ENCODE data around the gene DNA2. TPM values are rescaled to one million over a fixed set of nuclear protein-coding genes. Genes with fewer than 3 reads are reported as not detected.
"Not testable (repeated sequence)": the region's sequence is repeated elsewhere in the genome, so short reads cannot be mapped to it uniquely, and the experiment has no call there.

DNA2 gene
- polyA plus RNA-seq, 4 donors: 10.0 to 18.1 (median 11.9) TPM

DNA sequence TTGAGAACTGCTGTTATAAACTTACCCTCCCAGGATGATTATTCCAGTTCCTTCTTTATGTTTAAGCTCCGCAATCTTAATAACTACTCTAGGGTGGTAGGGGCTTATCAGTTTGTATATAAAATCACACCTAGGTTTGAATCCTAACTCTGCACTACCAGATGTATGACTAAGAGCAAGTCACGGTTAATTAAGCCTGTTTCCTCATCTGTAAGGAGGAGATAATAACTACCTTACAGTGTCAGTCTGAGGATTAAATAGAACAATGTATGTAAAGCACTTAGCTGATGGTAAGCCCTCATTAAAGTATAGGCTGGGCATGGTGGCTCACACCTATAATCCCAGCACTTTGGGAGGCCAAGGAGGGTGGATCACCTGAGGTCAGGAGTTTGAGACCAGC is 9.2 kb downstream of the DNA2 start:
- DNase-seq (ENCODE audit: low read depth in 4 of 4, low spot score in 2 of 4): no peak

DNA sequence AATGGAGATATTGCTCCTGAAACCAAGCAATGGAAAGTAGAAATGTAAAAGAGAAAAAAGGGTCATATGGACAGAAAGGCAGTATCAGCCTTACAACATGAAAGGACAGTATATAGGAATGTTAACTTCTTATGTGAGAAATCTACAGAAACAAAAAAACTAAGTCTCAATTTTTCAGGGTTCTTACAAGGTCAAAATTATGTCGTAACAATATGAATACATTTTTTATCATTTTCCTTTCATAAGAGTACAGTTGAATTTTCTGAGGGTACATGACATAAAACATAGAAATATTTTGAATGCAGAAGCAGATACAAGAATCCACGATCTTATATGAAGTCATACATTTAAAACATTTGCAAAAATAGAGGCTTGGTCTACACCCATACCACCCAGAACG is 10.7 kb downstream of the DNA2 start:
- no peak for DNase-seq (ENCODE audit: low read depth in 4 of 4, low spot score in 2 of 4)

DNA sequence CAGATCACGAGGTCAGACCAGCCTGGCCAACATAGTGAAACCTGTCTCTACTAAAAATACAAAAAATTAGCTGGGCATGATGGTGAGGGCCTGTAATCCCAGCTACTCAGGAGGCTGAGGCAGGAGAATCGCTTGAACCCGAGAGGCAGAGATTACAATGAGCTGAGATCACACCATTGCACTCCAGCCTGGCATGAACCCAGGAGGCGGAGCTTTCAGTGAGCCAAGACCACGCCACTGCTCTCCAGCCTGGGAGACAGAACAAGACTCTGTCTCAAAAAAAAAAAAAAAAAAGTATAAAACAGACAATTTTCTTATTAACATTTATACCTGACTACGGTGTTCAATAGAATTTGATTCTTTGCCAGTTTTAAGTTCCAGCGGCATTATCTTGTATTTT is 22.1 kb downstream of the DNA2 start:
- DNase-seq (ENCODE audit: low read depth in 4 of 4, low spot score in 2 of 4): not testable (repeated sequence)

DNA sequence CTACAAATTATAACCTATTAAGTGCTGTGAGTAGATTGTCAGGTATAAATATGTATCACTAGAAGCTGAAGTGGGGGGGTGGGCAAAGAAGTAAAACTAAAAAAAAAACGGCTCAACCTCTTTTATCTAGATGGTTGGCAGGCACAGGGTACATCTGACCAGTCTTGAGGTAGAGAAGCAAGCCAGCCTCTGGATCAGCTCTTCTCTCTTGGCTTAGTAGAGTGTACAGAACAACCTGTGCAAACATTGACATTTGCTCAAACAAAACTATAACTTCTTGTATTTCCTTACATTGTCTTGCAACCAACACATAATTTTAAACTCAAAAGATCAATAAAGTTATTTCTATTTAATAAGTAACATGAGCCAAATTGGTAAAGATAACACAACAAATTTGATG is 25.6 kb downstream of the DNA2 start:
- DNase-seq (ENCODE audit: low read depth in 4 of 4, low spot score in 2 of 4): no peak

DNA sequence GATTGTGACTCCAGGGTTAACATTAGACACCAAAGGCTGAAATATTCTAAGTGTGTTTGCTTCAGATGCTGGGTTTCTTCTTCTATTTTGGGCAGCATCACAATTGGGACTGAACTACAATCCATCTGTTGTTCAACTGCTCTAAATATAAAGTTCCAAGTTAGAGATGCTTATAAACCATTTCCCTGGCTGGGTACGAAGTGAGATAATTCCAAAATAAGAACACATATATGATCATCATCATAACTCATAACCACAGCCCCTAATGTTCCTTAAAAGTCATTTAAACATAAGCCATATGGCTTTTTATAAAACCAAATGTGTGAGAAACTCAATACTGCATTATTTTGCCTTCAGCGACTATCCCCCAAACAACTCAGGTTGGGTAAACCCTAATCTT is 28.8 kb downstream of the DNA2 start:
- DNase-seq (ENCODE audit: low read depth in 4 of 4, low spot score in 2 of 4): no peak

DNA sequence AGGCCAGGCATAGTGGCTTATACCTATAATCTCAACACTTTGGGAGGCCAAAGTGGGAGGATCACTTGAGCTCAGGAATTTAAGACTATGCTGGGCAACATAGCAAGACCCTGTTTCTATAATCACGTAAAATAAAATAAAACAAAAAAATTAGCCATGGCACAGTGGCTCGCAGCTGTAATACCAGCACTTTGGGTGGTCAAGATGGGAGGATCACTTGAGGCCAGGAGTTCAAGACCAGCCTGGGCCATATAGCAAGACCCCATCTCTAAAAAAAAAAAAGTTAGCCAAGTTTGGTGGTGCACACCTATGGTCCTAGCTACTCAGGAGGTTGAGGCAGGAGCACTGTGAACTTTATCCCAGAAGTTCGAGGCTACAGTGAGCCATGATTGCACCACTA is 30.9 kb downstream of the DNA2 start:
- DNase-seq (ENCODE audit: low read depth in 4 of 4, low spot score in 2 of 4): no peak

DNA sequence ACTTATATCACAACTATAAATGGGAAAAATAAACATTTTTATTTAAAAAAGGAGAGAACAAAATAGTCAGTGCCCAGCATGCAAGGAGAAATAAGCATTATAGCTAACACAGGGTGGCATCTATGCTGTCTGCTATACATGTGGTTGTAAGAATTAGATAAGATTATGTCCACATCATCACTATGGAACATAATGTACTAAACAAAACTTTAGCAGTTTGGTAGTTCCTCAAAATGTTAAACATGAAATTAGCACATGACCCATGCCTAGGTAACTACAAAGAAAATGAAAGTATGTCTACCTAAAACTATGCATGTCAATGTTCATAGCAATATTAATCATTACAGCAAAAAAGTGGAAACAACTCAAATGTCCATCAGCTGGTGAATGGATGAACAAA is 36.0 kb downstream of the DNA2 start:
- no peak for DNase-seq (ENCODE audit: low read depth in 4 of 4, low spot score in 2 of 4)

DNA sequence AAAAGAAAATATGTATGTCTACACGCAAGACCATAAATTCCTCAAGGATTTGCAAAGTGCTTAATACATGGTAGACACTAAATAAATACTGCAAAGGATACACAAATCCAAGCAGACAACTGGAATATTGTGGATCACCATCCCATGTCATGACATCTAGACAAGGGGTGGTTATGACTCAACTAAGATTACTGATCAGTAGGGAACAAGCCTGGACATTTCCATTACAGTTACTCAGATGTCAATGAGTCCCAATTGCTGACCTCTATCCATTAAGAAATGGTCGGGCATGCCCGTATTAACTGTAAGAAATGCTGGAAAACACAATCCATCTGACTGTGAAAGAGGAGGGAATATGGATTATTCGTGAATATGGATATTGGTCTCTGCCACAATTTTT is 37.1 kb downstream of the DNA2 start:
- DNase-seq (ENCODE audit: low read depth in 4 of 4, low spot score in 2 of 4): no peak

DNA sequence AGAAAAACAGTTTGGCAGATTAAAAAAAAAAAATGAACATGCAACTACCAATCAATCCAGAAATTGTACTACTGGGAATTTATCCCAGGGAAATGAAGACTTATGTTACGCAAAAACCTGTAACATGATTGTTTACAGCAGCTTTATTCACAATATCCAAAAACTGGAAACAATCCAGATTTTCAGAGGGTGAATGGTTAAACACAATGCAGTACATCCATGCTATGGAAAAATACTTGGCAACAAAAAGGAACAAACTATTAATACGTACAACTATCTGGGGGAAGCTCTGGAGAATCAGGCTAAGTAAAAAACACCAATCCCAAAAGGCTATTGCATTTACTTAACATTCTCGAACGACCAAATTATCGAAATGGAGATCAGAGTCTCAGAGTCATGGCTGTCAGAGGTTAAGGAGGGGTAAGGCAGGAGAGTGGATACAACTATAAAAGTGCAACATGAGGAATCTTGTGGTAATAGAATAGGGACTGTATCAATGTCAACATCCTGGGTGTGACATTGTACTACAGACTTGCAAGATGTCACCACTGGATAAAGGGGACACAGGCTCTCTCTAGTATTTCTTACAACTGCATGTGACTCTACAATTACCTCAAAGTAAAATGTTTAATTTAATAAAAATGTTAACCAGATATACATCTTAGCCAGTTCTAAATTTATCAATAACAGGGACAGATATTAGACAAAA is 43.2 kb downstream of the DNA2 start:
- no peak for DNase-seq (ENCODE audit: low read depth in 4 of 4, low spot score in 2 of 4)

DNA sequence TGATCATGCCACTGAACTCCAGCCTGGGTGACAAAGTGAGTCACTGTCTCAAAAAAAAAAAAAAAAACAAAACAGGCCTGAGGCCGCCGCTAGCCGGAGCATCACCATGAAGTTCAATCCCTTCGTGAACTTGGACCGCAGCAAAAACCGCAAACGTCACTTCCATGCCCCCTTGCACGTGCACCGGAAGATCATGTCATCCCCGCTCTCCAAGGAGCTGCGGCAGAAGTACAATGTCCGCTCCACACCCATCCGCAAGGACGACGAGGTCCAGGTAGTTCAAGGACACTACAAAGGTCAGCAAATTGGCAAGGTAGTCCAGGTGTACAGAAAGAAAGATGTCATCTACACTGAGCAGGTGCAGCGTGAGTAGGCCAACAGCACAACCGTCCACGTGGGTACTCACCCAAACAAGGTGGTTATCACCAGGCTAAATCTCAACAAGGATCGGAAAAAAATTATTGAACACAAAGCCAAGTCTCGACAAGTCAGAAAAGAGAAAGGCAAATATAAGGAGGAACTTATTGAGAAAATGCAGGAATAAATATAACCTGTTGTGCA is 47.2 kb downstream of the DNA2 start:
- no peak for DNase-seq (ENCODE audit: low read depth in 4 of 4, low spot score in 2 of 4)

DNA sequence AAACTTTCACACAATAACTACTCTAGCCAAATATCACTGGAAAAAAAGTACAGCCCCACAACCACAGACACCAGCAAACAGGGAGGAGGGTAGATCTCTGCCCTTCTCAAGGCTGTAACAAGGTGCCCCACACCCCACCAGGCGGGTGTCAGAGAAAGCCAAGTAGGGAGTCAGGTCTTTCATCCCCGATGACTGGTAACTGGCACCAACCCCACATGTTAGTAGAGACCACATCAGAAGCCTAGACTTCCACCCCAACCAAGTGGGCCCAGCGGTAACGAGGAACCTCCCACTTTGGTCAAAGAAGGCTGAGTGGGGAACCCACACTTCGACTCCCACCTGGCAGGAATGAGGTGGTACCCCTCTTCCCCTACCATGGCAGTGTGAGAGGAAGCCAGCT is 48.3 kb downstream of the DNA2 start:
- no peak for DNase-seq (ENCODE audit: low read depth in 4 of 4, low spot score in 2 of 4)

DNA sequence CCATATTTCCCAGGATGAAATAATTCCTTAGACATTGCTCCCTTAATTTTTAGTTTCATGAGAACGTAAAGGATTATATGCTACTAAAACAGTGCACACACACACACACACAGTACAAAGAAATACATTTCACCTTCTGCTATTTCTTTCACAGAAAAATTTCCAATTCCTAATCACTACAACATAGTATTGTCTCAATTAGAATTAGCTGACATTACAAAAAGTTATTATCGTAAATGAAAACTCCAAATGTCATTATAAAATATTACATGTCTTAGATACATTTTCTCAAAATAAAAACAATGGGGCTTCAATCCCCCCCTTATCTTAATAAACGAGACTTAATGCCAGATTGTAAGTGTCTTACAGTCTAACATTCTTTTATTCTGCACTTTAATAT is 52.4 kb downstream of the DNA2 start:
- DNase-seq (ENCODE audit: low read depth in 4 of 4, low spot score in 2 of 4): no peak

DNA sequence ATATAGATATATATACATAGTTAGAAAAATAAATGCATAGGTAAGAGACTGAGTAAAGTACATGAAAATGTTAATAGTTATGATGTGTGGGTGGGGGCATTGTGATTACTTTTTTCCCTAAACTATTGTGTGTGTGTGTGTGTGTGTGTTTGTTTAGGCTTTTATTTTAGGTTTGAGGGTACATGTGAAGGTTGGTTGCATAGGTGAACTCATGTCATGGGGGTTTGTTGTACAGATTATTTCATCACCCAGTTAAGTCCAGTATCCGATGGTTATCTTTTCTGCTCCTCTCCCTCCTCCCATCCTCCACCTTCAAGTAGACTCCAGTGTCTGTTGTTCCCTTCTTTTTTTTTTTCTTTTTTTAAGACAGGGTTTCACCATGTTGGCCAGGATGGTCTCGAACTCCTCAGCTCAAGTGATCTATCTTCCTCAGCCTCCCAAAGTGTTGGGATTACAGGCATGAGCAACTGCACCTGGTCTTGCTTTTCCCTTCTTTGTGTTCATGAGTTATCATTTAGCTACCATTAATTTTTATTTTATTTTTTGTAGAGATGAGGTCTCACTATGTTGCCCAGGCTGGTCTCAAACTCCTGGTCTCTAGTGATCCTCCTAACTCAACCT is 62.8 kb downstream of the DNA2 start:
- DNase-seq (ENCODE audit: low read depth in 4 of 4, low spot score in 2 of 4): no peak

DNA sequence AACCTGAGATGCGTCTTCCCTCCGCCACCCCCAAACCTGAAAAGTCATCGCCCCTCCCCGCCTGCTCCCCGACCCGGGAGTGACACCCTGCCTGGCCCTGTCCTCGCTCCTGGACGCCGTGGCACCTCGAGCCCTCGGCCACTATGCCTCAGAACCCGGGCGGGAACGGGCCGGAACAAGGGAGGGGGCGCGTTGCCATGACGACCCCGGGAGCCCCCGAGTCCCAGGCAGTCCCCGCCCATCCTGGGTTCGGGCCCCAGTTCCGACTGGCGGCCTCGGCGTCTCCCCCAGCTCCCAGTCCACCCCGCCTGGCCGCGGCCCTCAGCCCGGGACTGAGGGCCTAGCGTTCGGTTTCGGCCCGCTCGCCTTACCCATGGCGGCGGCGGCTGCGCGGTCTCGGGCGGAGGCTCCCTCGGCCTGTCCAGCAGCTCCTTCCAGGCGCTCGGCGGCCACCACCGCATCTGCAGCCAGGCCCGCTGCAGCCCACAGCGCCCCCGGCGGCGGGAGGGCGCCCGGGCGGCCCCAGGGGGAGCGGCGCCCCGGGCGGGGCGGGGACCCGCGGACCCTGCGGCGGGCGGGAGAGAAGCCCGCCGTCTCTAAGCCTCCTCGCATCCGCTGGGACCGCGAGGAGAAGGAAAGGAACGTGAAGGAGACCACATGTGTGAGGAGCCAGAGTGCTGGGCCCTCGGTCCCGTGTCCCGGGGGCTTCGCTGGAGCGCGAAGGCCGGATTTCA is 64.8 kb downstream of the DNA2 start, which contains the start of gene RUFY2:
Gene RUFY2 (minus strand): TSS at position 463 of the 734 bp plus-strand sequence. CDS start 88 bp downstream, at position 375.
- peak; percentile 65 to 76 (median 70) for DNase-seq (ENCODE audit: low read depth in 4 of 4, low spot score in 2 of 4)

DNA sequence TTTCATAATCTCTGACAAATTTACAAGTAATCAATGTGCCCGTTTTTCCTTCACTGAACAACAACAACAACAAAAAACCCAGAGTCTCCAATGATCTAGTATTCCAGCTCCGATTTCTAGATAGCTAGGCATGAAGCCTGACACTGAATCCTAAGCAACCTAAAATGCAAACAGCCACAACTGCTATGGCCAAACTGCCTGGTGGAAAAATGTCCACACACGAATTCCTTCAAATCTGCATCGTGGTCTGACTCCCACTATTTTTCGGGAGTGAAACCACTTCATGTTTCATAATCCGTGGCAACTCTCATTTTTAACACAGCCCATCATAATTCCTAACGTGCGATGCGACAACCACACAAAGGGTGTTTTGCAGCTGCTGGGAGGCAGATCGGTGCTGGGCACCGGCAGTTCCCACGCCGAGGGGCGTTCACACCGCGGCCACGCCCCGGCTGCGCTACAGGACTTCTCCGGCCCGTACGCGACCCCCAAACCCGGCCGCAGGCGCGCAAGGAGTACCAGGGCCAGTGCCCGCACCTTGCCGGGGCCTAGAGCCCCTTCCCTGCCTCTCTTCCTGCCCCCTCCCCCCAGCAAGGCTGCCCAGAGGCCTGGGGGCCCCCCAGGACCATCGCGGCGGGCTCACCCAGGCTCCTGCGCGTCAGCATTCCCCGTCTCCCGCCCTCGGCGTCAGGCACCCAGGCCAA is 65.5 kb downstream of the DNA2 start:
- DNase-seq (ENCODE audit: low read depth in 4 of 4, low spot score in 2 of 4): peak; percentile 41 to 62 (median 52)

DNA sequence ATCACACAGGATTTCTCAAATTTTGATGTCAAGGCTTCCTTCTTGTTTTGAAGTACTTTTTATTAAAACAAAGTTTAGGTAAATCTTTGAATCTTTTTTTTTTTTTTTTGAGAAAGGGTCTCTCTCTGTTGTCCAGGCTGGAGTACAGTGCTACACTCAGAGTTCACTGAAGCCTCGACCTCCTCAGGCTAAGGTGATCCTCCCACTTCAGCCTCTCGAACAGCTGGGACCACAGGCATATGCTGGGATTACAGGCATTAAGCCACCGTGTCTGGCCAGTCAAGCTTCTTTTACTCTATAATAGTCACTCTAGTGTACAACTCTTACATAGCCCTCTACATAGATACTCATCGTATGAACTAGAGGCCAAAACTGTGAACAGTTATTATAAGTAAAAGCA is 68.1 kb downstream of the DNA2 start:
- DNase-seq (ENCODE audit: low read depth in 4 of 4, low spot score in 2 of 4): no peak

DNA sequence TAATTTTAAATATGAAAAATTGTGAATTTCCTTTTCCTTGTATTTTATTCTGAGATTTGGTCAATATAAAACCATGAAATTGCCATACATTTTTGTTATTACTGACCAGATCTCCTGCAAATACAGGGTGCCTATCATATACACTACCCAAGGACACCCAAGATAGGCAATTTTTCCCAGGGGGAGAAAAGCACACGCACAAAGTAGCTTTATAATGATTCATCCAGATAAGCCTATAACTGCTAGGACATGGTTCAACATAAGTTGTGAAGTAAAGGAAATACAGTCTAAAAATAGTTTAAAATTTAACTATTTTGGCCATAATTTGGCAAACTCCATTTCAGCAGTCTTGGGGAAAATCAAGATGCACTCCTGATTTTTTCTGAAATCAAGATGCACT is 69.5 kb downstream of the DNA2 start:
- no peak for DNase-seq (ENCODE audit: low read depth in 4 of 4, low spot score in 2 of 4)

DNA sequence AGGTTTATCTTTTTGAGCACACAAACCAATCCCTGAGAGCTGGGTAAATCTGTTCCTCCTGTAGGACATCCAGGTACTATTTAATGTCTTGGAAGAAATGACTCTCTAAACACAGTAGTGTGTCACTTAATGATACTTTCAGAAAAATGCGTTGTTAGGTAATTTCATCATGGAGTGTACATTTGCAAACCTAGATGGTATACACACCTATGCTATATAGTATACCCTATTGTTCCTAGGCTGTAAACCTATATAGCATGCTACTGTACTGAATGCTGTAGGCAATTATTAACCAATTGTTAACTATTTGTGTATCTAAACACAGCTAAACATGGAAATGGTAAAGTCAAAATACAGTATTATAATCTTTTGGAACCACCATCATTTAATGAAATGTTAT is 74.8 kb downstream of the DNA2 start:
- no peak for DNase-seq (ENCODE audit: low read depth in 4 of 4, low spot score in 2 of 4)

DNA sequence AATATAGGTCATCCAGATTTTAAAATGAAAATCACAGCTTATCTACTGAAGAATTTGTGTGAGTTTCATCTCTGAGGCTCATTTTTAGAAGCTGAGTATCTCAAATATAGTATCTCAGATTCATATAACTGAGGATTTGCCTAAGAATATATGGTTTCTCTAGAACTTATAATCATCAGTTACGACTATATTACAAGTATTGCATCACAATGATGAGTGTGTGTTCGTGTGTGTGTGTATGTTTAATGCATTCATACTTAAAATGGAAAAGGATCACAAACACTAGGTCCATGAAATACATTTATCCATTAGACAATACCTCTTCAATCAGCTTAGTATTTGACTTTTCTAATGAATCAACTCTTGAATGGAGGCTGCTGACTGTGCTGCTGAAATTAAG is 86.0 kb downstream of the DNA2 start:
- DNase-seq (ENCODE audit: low read depth in 4 of 4, low spot score in 2 of 4): no peak

DNA sequence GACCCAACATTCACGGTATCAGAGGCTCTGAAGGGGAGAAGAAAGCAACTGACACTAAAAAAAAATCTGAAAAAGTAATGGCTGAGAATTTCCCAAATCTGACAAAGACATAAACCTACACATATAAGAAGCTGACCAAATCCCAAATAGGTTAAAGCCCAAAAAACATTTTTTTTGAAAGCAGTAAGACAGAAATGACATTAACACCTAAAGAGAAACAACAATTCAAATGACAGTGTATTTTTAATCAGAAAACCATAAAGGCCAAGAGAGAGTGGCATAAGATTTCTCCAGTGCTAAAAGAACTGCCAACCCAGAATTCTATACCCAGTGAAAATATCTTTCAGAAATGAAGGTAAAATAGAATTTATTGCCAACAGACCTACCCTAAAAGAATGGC is 100.2 kb downstream of the DNA2 start:
- DNase-seq (ENCODE audit: low read depth in 4 of 4, low spot score in 2 of 4): no peak

DNA sequence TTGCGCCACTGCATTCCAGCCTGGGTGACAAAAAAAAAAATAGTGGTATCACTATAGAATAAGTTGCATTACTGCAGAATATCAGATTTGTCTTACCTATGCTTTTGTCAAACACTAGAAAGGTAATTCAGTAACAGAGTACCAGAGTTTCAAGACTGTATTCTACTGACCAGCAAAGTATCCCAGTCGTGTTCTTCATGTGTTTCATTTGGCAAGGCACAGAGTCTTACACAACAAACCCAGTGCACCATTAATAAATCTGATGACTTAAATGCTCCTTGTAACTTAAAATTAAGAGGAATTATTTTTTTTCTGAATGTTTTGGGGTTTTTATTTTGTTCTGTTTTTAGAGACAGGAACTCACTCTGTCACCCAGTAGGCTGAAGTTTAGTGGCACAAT is 104.7 kb downstream of the DNA2 start:
- DNase-seq (ENCODE audit: low read depth in 4 of 4, low spot score in 2 of 4): no peak
